SHP77 (cell line): ENCODE measurements around the gene NCR1.
"Not testable (repeated sequence)": the region's sequence is repeated elsewhere in the genome, so short reads cannot be mapped to it uniquely, and the experiment has no call there.

Source experiments
- DNase-seq, 2 experiments: peaks; one replicate each; lab custom pipeline; 2025; lab: John Stamatoyannopoulos, UW

NCR1 gene, protein sequence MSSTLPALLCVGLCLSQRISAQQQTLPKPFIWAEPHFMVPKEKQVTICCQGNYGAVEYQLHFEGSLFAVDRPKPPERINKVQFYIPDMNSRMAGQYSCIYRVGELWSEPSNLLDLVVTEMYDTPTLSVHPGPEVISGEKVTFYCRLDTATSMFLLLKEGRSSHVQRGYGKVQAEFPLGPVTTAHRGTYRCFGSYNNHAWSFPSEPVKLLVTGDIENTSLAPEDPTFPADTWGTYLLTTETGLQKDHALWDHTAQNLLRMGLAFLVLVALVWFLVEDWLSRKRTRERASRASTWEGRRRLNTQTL

DNA sequence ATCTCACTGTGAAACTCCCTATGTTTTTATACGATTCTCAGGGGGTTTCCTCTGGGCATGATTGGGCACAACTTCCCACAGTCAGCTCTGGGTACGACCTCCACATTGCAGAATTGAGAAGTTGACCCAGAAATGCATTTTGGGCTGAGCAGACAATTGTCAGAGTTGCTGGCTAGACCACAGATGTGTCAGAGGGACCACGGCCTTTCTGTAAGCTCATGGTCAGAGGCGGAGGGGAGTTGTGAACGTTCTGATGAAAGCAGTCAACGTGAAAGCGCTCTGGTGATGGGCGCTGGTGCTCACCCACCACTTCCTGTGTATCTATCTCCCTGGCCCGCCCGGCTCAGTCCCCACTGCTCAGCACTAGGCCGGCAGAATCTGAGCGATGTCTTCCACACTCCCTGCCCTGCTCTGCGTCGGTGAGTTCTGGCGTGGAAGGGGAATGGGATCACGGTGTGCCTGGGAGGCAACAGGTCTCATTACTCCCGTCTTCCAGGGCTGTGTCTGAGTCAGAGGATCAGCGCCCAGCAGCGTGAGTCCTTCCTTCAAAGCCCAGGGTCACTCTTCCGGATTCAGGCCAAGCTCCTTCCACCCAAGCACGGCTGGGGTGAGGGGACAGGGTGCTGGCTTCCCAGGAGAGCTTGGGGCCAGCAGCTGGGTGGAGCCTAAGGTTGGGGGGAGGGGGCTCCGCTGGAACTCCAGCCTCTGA lies at the start of gene NCR1:
Gene NCR1, plus strand, starts transcription at position 346 of the 709 bp plus-strand sequence. Its CDS starts 40 bp downstream, at position 386.
- no peak for DNase-seq

DNA sequence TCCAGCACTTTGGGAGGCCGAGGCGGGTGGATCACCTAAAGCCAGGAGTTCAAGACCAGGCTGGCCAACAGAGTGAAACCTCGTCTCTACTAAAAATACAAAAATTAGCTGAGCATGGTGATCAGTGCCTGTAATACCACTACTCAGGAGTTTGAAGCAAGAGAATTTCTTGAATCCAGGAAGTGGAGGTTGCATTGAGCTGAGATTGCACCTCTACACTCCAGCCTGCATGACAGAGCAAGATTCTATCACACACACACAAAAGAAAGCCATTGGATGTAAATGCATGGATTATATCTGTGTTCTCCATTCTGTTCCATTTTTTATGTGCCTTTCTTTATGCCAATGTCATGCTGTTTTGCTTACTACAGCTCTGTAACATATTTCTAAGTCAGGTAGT lies 47.5 kb upstream of the NCR1 start:
- not testable (repeated sequence) for DNase-seq

DNA sequence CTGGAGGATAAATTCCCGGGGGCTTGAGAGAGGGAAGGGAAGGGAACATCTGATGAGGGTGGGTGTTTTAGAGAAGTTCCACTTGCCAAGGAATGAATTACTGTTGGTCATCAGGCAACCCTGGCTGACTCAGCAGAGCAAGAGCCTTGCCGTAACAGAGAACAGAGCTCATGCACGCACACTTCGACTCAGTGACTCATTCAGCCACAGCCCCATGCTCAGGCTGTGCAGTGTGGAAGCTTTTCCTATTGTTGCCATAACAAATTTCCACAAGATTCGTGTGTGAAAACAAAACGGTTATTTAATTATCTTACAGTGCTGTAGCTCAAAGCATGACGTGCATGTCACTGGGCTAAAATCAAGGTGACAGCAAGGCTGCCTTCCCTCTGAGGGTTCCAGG lies 46.5 kb upstream of the NCR1 start:
- DNase-seq, result not testable (repeated sequence)

DNA sequence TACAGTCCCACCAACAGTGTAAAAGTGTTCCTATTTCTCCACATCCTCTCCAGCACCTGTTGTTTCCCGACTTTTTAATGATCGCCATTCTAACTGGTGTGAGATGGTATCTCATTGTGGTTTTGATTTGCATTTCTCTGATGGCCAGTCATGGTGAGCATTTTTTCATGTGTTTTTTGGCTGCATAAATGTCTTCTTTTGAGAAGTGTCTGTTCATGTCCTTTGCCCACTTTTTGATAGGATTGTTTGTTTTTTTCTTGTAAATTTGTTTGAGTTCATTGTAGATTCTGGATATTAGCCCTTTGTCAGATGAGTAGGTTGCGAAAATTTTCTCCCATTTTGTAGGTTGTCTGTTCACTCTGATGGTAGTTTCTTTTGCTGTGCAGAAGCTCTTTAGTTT lies 42.5 kb upstream of the NCR1 start:
- DNase-seq, result not testable (repeated sequence)

DNA sequence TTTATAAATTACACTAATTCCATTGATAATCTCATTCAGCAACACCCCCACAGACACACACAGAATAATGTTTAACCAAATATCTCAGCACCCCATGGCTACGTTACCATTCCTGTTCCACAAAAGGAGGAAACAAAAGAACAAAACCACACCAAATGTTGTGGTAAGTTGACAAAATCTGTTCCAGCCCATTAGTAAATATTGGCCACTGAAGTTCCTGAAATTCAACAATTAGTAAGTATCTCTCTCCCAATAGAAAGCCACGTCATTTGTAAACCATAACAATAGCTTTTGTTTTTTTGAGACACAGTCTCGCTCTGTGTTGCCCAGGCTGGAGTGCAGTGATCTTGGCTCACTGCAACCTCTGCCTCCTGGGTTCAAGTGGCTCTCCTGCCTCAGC lies 34.3 kb upstream of the NCR1 start:
- DNase-seq, result no peak

DNA sequence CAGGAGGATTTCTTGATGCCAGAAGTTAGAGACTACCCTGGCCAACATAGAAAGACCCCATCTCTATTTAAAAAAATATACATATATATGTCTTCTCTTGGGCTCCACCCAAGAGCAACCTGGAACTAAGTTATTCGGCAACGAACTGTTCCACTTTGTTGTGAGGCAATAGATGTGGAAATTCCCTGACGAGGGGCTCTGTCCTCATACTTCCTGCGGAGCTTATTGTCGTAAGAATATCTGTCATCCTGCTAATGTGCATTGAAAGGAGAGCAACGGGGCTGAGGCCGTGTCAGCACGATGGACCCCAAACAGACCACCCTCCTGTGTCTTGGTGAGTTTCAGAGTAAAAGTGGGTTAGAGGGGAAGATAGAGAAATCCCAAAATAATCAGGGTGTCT lies 32.0 kb upstream of the NCR1 start, which contains the start of gene FCAR:
Gene FCAR, plus strand, starts transcription at position 246 of the 400 bp plus-strand sequence. Its CDS starts 55 bp downstream, at position 301.
- DNase-seq, result no peak

DNA sequence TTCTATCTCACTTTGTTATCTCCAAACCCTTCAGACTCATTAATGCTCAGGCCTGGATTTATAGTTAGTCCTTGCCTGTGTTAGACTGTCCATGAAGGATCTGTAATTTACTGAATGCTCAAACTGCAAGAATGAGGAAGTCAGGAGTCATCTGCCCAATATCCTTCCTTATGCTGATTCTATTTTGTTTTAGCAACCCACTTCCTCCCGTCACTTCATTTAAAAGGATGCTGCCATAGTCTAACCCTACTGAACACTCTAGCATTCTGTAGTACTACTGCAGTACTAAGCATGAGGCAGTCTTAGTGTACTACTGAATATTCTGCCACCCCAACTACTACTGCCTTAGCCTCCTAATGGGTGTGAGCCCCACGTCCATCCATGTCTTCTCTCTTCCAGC lies 30.4 kb upstream of the NCR1 start:
- DNase-seq, result no peak

DNA sequence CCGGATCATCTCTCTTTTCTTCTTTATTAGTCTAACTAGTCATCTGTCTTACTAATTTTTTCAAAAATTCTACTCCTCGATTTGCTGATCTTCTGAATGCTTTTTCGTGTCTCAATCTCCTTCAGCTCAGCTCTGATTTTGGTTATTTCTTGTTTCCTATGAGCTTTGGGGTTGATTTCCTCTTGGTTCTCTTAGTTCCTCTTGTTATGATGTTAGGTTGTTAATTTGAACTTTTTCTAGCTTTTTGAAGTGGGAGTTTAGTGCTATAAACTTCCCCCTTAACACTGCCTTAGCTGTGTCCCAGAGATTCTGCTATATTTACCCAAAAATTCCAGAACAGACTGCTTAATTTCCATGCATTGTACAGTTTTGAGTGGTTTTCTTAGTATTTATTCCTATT lies 28.5 kb upstream of the NCR1 start:
- DNase-seq, result no peak

DNA sequence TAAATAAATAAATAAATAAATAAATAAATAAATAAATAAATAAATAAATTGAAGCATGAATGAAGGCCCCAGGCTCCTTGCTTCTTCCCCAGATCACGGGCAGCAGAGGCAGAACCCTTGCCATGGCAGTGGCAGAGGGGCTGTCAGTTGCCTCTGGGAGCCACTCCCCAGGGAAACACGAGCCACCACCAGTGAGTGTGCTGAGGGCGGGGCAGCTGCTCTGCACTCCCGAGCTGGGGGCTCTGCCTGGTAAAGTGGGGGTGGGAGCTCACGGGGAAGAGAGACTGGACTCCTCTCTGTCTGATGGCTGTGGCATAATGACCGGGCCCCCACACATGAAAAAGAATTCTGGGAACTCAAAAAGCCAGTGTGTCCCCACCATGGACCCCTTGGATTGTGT lies 24.1 kb upstream of the NCR1 start:
- DNase-seq, result no peak

DNA sequence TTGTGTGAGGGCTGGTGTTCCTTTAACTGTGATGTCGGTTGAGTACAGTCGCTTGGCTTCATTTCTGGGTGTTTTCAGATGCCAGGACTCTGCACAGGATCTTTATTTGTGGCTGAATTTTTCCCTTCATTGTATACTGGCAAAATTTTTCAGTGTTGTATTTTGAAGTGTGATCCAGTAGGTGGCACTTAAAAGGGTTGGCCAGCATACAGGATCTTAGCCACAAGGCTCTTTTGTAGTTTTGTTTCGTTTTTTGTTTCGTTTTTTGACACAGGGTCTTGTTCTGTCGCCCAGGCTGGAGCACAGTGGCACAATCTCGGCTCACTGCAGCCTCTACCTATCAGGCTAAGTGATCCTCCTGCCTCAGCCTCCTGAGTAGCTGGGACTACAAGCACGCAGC lies 23.2 kb upstream of the NCR1 start:
- no peak for DNase-seq

DNA sequence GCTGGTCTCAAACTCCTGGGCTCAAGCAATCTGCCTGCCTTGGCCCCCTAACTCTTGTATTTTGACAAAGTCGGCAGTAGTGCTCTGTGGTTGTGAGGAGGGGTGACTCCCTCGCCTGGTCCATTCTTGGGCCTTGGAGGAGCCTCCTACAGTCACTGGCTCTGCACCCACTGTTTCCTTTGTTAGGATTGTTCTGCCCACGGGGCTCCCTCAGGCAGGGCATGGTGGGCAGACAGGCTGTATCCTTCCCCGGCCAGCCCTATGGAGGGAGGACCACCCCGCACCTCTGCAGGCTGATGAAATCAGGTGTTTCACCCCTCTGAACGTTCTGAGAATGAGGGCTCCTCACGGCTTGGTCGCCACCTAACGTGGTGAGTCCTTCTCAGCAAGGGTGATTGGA lies 22.7 kb upstream of the NCR1 start:
- DNase-seq, result no peak

DNA sequence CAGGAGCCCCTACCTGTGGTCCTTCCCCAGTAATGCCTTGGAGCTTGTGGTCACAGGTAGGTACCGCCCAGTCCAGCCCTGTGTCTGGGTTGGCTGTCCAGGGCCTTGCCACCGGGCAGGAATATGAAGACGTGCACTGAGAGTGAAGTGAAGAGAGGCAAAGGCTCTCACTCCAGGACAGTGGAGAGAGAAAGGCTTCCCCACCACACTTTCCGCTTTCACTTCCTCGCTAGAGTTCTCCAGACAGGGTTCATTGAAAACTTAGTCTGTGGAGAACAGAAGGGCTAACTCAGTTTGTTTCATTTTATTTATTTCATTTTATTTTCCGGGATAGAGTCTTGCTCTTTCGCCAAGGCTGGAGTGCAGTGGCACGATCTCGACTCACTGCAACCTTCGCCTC lies 17.7 kb upstream of the NCR1 start:
- no peak for DNase-seq

DNA sequence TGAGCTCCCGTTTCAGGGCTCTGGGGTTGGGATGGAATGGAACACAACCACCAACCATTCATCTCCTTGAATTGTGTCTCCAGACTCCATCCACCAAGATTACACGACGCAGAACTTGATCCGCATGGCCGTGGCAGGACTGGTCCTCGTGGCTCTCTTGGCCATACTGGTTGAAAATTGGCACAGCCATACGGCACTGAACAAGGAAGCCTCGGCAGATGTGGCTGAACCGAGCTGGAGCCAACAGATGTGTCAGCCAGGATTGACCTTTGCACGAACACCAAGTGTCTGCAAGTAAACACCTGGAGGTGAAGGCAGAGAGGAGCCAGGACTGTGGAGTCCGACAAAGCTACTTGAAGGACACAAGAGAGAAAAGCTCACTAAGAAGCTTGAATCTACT lies 16.4 kb upstream of the NCR1 start:
- no peak for DNase-seq

DNA sequence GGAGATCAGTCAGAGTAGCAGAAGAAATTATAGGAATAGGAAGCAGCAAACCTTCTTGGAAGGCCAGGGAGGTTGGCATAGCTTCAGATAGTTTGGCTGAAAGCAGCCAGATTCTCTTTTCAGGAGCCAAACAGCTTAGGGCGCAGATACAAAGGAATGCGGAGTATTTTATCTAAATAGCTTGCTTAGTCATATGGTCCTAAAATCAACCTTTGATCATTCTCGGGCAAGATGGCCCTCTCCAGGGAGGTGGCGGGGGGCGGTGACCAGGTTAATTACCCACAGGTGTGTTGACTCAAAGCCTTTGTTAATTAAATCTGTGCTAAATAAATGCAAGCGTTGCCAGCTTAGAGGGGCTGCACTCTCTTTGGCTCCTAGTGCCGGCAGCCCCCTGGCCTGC lies 12.5 kb upstream of the NCR1 start:
- DNase-seq, result no peak

DNA sequence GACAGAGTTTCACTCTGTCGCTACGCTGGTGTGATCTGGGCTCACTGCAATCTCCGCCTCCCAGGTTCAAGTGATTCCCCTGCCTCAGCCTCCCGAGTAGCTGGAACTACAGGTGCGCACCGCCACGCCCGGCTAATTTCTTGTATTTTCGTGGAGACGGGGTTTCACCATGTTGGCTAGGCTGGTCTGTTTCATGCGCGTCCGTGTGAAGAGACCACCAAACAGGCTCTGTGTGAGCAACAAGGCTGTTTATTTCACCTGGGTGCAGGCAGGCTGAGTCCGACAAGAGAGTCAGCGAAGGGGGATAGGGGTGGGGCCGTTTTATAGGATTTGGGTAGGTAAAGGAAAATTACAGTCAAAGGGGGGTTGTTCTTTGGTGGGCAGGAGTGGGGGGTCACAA lies 11.8 kb upstream of the NCR1 start:
- not testable (repeated sequence) for DNase-seq

DNA sequence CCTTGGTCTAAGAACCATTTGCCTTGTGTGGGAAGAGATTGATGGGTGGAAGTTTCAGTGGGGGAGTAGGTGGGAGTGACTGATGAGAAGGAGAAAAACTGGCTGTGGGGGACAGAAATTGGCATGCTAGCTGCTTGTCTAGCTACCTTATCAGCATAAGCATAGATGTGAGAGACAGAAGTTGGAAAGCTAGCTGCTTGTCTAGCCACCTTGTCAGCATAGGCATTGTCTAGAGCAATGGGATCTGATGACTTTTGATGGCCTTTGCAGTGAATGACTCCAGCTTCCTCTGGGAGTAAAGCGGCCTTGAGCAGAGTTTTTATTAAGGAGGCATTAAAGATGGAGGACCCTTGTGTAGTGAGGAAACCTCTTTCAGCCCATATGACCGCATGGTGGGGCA lies 9.9 kb upstream of the NCR1 start:
- DNase-seq, result no peak

DNA sequence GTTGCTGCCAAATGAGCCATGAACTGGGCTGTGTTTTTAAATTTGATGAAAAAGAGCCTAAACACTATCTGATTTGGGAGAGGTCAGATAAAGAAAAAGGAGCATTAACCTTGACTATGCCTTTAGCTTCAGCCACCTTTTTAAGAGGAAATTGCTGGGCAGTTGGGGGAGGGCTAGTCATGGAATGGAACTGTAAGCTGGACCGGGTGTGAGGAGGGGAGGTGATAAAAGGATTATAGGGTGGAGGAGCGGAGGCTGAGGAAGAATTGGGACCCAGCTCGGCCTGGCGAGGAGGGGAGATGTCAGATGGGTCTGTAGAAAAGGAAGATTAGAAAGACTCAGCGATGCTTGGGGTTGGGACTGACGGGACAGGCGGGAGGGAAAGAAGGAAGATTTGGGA lies 7.3 kb upstream of the NCR1 start:
- DNase-seq, result not testable (repeated sequence)

DNA sequence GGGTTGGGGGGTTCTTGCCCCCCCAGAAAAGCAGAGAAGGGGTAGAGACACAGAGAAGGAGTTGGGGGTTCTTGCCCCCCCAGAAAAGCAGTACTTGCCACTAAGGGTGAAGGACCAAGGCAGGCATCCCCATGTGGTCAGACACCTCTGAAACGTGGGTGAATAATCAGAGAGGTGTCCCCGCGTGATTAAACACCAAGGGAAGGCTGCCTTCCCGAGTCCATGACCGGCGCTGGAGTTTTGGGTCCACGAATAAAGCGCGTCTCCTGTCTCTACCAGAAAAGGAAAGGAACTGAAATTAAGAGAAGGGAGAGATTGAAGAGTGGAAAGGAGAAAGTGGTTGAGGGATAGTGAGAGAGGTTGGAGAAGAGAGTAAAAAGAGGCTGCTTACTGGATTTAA lies 6.3 kb upstream of the NCR1 start:
- DNase-seq, result not testable (repeated sequence)

DNA sequence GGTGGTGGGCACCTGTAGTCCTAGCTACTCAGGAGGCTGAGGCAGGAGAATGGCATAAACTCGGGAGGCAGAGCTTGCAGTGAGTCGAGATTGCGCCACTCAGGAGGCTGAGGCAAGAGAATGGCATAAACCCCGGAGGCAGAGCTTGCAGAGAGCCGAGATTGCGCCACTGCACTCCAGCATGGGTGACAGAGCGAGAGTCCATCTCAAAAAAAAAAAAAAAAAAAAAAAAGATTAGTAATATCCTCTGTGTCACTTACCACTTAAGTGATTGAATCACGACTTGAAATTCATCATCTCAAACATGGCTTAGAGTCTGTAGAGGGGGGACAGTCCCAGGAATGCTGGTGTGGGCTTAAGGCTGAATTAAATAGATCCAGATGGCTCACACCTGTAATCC lies 4.8 kb upstream of the NCR1 start:
- DNase-seq, result not testable (repeated sequence)

DNA sequence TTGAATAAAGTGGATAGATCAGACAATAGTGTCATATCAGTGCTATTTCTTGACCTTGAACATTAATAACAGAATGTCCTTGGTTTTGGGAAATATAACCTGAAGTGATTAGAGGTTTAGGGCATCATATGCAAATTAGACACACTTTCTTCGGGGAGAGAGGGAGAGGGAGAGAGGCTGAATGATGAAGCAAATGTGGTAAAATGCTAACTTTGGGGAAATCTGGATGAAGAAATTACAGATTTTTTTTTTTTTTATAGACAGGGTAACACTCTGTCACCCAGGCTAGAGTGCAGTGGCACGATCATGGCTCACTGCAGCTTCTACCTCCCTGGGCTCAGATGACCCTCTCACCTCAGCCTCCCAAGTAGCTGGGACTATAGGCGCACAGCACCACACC lies 3.9 kb upstream of the NCR1 start:
- no peak for DNase-seq

DNA sequence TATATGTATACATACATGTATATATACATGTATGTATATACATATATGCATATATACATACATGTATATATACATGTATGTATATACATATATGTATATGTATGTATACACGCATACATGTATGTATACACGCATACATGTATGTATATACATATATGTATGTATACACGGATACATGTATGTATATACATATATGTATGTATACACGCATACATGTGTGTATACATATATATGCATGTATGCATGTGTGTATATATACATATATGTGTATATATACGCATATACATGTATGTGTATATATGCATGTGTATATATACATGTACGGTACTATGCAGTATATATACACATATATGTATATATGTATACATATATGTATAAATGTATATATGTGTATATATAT lies 2.6 kb upstream of the NCR1 start:
- no peak for DNase-seq

DNA sequence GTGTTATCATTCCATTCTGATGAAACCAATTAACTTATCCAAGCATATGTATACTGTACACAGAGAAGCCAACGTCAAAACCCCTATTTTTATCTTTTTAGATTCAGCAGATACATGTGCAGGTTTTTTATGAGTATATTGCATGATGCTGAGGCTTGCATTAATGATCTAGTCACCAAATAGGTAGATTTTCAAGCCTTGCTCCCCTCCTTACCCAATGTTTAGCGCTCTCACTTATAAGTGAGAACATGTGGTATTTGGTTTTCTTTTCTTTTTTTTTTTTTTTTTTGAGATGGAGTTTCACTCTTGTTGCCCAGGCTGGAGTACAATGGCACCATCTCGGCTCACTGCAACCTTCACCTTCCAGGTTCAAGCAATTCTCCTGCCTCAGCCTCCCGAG lies 1.7 kb upstream of the NCR1 start:
- DNase-seq, result not testable (repeated sequence)

DNA sequence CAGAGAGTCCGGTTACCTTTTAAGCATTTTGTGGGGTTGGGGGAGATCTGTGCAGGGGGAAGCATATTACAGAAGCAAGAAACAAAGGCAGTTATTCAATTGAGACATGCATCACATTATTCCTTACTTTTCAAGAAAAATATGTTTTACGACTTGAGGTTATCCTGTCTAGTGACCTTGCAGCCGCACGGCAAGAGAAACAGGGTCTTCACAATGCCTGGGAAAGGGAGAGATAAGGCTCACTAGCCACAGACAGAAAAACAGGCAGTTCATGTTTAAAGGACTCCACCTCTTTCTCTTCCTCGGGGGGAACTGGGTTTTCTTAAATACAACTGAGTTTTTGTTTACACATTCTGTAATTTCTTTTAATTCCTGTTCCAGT lies 536 bp upstream of the NCR1 start:
- DNase-seq, result no peak

DNA sequence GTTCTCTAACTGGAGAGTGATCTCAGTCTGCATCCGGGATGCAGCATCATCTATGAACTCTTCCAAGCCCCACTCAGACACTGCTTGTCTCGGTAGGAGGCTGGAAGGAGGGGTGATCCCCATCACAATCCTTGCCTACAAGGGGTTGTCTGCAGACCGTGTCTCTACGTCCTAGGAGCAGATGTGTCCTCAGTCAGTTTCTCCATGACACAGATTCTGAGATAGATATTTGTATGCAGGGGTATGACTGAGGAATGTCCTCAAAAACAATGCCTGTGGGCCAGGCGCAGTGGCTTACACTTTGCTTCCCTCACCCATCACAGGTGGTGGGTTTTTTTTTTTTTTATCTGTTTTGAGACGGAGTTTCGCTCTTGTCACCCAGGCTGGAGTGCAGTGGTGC lies 871 bp downstream of the NCR1 start:
- no peak for DNase-seq
